MM.1S (cell line): ENCODE measurements around the gene OLFM2.

Experiments
- DNase-seq: peaks from one replicate; pipeline ENCODE4 v3.0.0-alpha.2; 2015
- H2AFZ ChIP-seq: fragments of 300-600 bp; sonication (generic); 2 replicates; pipeline ENCODE4 v1.6.0; 2016; ENCODE audit warnings: antibody characterized with exemption, low read length
- H3F3A ChIP-seq: fragments of 300-600 bp; sonication (generic); 2 replicates; pipeline ENCODE4 v1.6.1; 2016; ENCODE audit warnings: mild to moderate bottlenecking, antibody characterized with exemption, low read length, moderate library complexity, mixed read lengths; ENCODE audit not compliant: insufficient read depth
- H3K27ac ChIP-seq: fragments of 300-600 bp; sonication (generic); 2 replicates; pipeline ENCODE4 v1.5.1; 2016; ENCODE audit warnings: mild to moderate bottlenecking, low read length
- H3K27me3 ChIP-seq: fragments of 300-600 bp; sonication (generic); replicated peaks from 2 replicates; pipeline ENCODE4 v1.6.0; 2016; ENCODE audit warnings: low read length; ENCODE audit not compliant: insufficient read depth
- H3K36me3 ChIP-seq: fragments of 300-600 bp; sonication (generic); replicated peaks from 2 replicates; pipeline ENCODE4 v1.6.1; 2016; ENCODE audit warnings: mild to moderate bottlenecking, low read length, mixed read lengths; ENCODE audit not compliant: insufficient read depth
- H3K4me1 ChIP-seq: fragments of 300-600 bp; sonication (generic); 2 replicates; pipeline ENCODE4 v1.6.1; 2016; ENCODE audit warnings: low read length, mixed read lengths
- H3K4me2 ChIP-seq: fragments of 300-600 bp; sonication (generic); 2 replicates; pipeline ENCODE4 v1.6.0; 2016; ENCODE audit warnings: low read depth, low read length
- H3K4me3 ChIP-seq: fragments of 300-600 bp; sonication (generic); 2 replicates; pipeline ENCODE4 v1.5.1; 2016; ENCODE audit warnings: low read length, mixed read lengths
- H3K79me2 ChIP-seq: fragments of 300-600 bp; sonication (generic); 2 replicates; pipeline ENCODE4 v1.6.1; 2016; ENCODE audit warnings: mixed run types, low read length, mixed read lengths
- H3K9ac ChIP-seq: fragments of 300-600 bp; sonication (generic); 2 replicates; pipeline ENCODE4 v1.6.1; 2016; ENCODE audit warnings: low read length, mixed read lengths
- H3K9me2 ChIP-seq: fragments of 300-600 bp; sonication (generic); replicated peaks from 2 replicates; pipeline ENCODE4 v1.6.1; 2016; ENCODE audit warnings: mild to moderate bottlenecking, low read length, mixed read lengths; ENCODE audit not compliant: insufficient read depth
- H3K9me3 ChIP-seq: fragments of 300-600 bp; sonication (generic); replicated peaks from 2 replicates; pipeline ENCODE4 v1.6.1; 2016; ENCODE audit warnings: mild to moderate bottlenecking, low read length, mixed read lengths; ENCODE audit not compliant: insufficient read depth
- H4K20me1 ChIP-seq: fragments of 300-600 bp; sonication (generic); 2 replicates; pipeline ENCODE4 v1.6.1; 2016; ENCODE audit warnings: mild to moderate bottlenecking, low read length, moderate library complexity, mixed read lengths; ENCODE audit not compliant: insufficient read depth
- CTCF ChIP-seq: fragments of 300-600 bp; sonication (generic); IDR thresholded peaks from 2 replicates; pipeline ENCODE4 v1.5.1; 2016; ENCODE audit warnings: antibody characterized with exemption, low read length, mixed read lengths
- EZH2 ChIP-seq: fragments of 300-600 bp; sonication (generic); optimal IDR thresholded peaks from 2 replicates; pipeline ENCODE3; 2017; ENCODE audit warnings: low read depth, mild to moderate bottlenecking, antibody characterized with exemption, low read length, mixed read lengths
- EZH2phosphoT487 ChIP-seq: fragments of 300-600 bp; sonication (generic); IDR thresholded peaks from 2 replicates; pipeline ENCODE4 v1.6.1; 2018; ENCODE audit warnings: antibody characterized with exemption, low read length

OLFM2 gene

GRCh38 chr19:9903336-9903735 lies 33.0 kb downstream of the OLFM2 start:
- Histone ChIP-seq H3K9me2 (no peaks in the 10 kb centered on the region), H2AFZ (no peak overlapping the region), H3K4me3 (no peak overlapping the region), H3K27ac (no peak overlapping the region), H3F3A (no peaks in the 10 kb centered on the region), H3K9ac (no peak overlapping the region), H3K4me1 (no peaks in the 10 kb centered on the region), H3K27me3 (peaks cover 80% of the 10 kb centered on the region), H3K9me3 (no peaks in the 10 kb centered on the region), H3K79me2 (no peaks in the 10 kb centered on the region), H4K20me1 (no peaks in the 10 kb centered on the region), H3K36me3 (no peaks in the 10 kb centered on the region), H3K4me2 (no peak overlapping the region)
- DNase-seq, result no peak
- TF ChIP-seq EZH2 (no peak), CTCF (no peak), EZH2phosphoT487 (no peak)

GRCh38 chr19:9901642-9902041 lies 34.7 kb downstream of the OLFM2 start:
- H3K27ac ChIP-seq, result no peak overlapping the region

GRCh38 chr19:9901020-9901419 lies 35.3 kb downstream of the OLFM2 start:
- H3K4me1 ChIP-seq, result no peaks in the 10 kb centered on the region

More at GRCh38 chr19:9901642-9902041, 34.7 kb downstream of the OLFM2 start:
- no peaks in the 10 kb centered on the region for H3K4me1 ChIP-seq
- no peak for DNase-seq
- H3F3A ChIP-seq, result no peaks in the 10 kb centered on the region
- H3K9me3 ChIP-seq, result no peaks in the 10 kb centered on the region
- no peak overlapping the region for H3K9ac ChIP-seq
- no peak overlapping the region for H3K4me3 ChIP-seq
- no peak overlapping the region for H3K4me2 ChIP-seq
- no peaks in the 10 kb centered on the region for H3K36me3 ChIP-seq
- no peaks in the 10 kb centered on the region for H3K79me2 ChIP-seq
- H3K9me2 ChIP-seq, result no peaks in the 10 kb centered on the region
- TF ChIP-seq CTCF (no peak), EZH2phosphoT487 (no peak)
- H3K27me3 ChIP-seq, result peaks cover 76% of the 10 kb centered on the region
- no peak overlapping the region for H2AFZ ChIP-seq
- no peaks in the 10 kb centered on the region for H4K20me1 ChIP-seq

More at GRCh38 chr19:9901020-9901419, 35.3 kb downstream of the OLFM2 start:
- no peaks in the 10 kb centered on the region for H4K20me1 ChIP-seq
- H3K9ac ChIP-seq, result no peak overlapping the region
- DNase-seq, result no peak
- no peaks in the 10 kb centered on the region for H3K79me2 ChIP-seq
- no peaks in the 10 kb centered on the region for H3K9me2 ChIP-seq
- H3K27me3 ChIP-seq, result peaks cover 74% of the 10 kb centered on the region
- H3K36me3 ChIP-seq, result no peaks in the 10 kb centered on the region
- H2AFZ ChIP-seq, result no peak overlapping the region
- no peaks in the 10 kb centered on the region for H3F3A ChIP-seq
- H3K4me2 ChIP-seq, result no peak overlapping the region
- no peak overlapping the region for H3K27ac ChIP-seq
- TF ChIP-seq EZH2phosphoT487 (no peak), EZH2 (no peak), CTCF (no peak)
- H3K9me3 ChIP-seq, result no peaks in the 10 kb centered on the region
- H3K4me3 ChIP-seq, result no peak overlapping the region
